Thyroid gland (tissue), 4 donors: ENCODE data around the gene NME7. TPM values are rescaled to one million over a fixed set of nuclear protein-coding genes. Genes with fewer than 3 reads are reported as not detected.

Source experiments
- DNase-seq, 2 donors: peaks; one replicate each; pipeline ENCODE4 v3.0.0-alpha.2; 2019
- H3K27ac ChIP-seq, 3 donors: fragments of 200-600 bp; sonication (generic); 1 replicate in 2 of 3; 2 replicates in 1 of 3; pipeline ENCODE4 v1.5.1; 2016 to 2019; ENCODE audit warnings: mild to moderate bottlenecking in 1 of 3, moderate library complexity in 1 of 3
- H3K27me3 ChIP-seq: fragments of 200-600 bp; sonication (generic); one replicate; pipeline ENCODE4 v1.5.1; 2019
- H3K36me3 ChIP-seq, 2 donors: fragments of 200-600 bp; sonication (generic); one replicate each; pipeline ENCODE4 v1.5.1; 2016 to 2019
- H3K4me1 ChIP-seq, 2 donors: fragments of 200-600 bp; sonication (generic); one replicate each; pipeline ENCODE4 v1.5.1; 2017 to 2019
- H3K4me3 ChIP-seq, 3 donors: fragments of 200-600 bp; sonication (generic); replicated peaks in 1 of 3; 1 replicate in 2 of 3; 2 replicates in 1 of 3; pipeline ENCODE4 v1.5.1; 2016; ENCODE audit warnings: mild to moderate bottlenecking in 1 of 3
- H3K9me3 ChIP-seq: fragments of 200-600 bp; sonication (generic); one replicate; pipeline ENCODE4 v1.5.1; 2017
- POLR2A ChIP-seq, 2 donors: fragments of 450-650 bp; IDR thresholded peaks; one replicate each; pipeline ENCODE4 v1.6.1; 2017; ENCODE audit warnings: antibody characterized with exemption in 2 of 2, mild to moderate bottlenecking in 2 of 2, moderate library complexity in 1 of 2
- WGBS, 2 donors: methylation state at CpG; one replicate each; pipeline ENCODE4 v1.1.5; 2017; 5-methylcytosine and 5-hydroxymethylcytosine counted together
- intact Hi-C: fragments of 100-400 bp; cut with DNase I; formaldehyde crosslinking; loops from one replicate; pipeline ENCODE4 v1.15.1; 2023
- total RNA-seq, 4 donors: library from RNA; depleted of rRNA; stranded (reverse); fragments of >200 nt; gene quantifications; one replicate each; pipeline ENCODE4 v1.2.3, GENCODE V29; 2016
- TF ChIP-seq, protein P1 (sequence below), 6 experiments: fragments of 200-600 bp in 3 of 6; fragments of 450-650 bp in 3 of 6; sonication (generic) in 3 of 6; IDR thresholded peaks; one replicate each; pipeline ENCODE4 v1.5.1; 2016 to 2019; ENCODE audit warnings: antibody characterized with exemption in 6 of 6, mild to moderate bottlenecking in 2 of 6, inconsistent platforms in 1 of 6, moderate library complexity in 1 of 6

The NME7 gene
- total RNA-seq, 4 donors from 2014 or later = 26.3 to 44.9 (median 36.4) TPM

DNA sequence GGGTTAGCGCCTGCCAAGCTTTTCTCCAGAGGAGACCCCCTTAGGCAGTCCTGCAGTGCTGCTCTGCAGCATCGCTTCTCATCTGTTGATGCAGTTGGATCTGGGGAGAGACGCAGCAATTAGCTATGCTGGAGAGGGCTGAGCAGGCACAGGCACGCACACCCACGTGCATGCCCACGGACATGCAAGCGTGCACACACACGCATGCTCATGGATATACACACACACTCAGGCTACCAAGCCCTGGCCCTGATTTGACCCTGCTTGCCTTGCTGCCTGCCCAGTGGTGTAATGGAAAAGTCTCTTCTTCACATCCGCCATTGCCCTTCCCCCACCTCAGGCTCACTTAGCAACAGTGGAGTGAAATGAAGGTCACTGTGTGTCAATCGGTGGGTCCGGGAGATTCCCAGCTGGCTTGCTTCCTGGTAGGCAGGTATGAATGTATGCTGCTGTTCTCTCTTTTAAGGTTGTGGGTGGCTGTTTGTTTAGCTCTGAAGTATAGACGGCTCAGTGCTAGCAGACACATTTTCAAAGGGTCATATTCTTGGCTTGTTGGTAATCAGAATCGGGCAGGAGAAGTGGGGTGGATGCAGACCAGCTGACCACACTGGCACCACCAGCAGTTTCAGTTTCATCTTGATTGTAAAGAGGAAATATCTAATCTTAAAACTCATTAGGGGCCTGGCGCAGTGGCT lies 251.6 kb downstream of the NME7 start:
- Histone ChIP-seq H3K9me3 (no peaks in the 10 kb centered on the region), H3K4me1 (peaks cover 54 to 83% of the 10 kb centered on the region in 2 donors), H3K4me3 (no peak overlapping the region), H3K27ac (peak overlapping the region; percentile 34 to 92 (median 68)), H3K36me3 (peaks cover 25 to 40% of the 10 kb centered on the region in 2 donors), H3K27me3 (no peaks in the 10 kb centered on the region)
- intact Hi-C loops = no loop called here
- WGBS, 2 donors = 51 to 52% methylated on average over 8 to 14 of the region's 14 CpGs
- TF ChIP-seq POLR2A (IDR thresholded peaks at IDR 0.05) = peak in 1 of 2 donors; percentile 7
- TF ChIP-seq, protein P1, sequence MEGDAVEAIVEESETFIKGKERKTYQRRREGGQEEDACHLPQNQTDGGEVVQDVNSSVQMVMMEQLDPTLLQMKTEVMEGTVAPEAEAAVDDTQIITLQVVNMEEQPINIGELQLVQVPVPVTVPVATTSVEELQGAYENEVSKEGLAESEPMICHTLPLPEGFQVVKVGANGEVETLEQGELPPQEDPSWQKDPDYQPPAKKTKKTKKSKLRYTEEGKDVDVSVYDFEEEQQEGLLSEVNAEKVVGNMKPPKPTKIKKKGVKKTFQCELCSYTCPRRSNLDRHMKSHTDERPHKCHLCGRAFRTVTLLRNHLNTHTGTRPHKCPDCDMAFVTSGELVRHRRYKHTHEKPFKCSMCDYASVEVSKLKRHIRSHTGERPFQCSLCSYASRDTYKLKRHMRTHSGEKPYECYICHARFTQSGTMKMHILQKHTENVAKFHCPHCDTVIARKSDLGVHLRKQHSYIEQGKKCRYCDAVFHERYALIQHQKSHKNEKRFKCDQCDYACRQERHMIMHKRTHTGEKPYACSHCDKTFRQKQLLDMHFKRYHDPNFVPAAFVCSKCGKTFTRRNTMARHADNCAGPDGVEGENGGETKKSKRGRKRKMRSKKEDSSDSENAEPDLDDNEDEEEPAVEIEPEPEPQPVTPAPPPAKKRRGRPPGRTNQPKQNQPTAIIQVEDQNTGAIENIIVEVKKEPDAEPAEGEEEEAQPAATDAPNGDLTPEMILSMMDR (IDR thresholded peaks at IDR 0.05) = no peak
- DNase-seq = peak; percentile 62 to 70

DNA sequence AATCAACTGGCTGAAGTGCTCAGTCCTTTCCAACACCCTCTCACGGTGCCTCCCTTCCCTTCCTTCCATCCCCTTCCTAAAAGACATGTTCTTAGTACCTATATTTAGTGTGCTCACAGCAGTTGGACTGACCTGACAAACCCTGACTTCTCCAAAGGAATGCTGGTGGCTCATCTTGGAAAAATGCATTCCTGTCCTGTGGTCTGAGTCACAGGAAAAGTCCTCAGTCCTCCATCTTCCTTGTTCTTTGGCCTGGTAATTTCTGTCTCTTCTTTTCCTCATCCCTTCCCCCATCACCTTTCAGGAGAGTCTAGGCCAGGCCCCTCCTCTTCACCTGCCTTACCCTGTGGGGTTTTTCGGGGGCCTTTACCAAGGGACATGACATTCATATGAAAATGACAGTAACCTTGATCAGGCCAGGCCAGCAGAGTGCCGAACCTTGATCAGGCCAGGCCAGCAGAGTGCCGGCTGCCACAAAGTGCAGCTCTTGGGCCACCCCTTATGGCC lies 253.9 kb downstream of the NME7 start:
- Histone ChIP-seq H3K36me3 (peaks cover 25 to 40% of the 10 kb centered on the region in 2 donors), H3K4me1 (peaks cover 52 to 63% of the 10 kb centered on the region in 2 donors), H3K4me3 (no peak overlapping the region), H3K9me3 (no peaks in the 10 kb centered on the region), H3K27ac (peak overlapping the region; percentile 15 to 100 (median 97)), H3K27me3 (no peaks in the 10 kb centered on the region)
- 75 to 81% methylated on average over 4 of the region's 4 CpGs for WGBS, 2 donors
- intact Hi-C loops = no loop called here
- no peak for DNase-seq
- no peak for TF ChIP-seq POLR2A (IDR thresholded peaks at IDR 0.05)
- TF ChIP-seq, protein P1 (IDR thresholded peaks at IDR 0.05) = no peak

DNA sequence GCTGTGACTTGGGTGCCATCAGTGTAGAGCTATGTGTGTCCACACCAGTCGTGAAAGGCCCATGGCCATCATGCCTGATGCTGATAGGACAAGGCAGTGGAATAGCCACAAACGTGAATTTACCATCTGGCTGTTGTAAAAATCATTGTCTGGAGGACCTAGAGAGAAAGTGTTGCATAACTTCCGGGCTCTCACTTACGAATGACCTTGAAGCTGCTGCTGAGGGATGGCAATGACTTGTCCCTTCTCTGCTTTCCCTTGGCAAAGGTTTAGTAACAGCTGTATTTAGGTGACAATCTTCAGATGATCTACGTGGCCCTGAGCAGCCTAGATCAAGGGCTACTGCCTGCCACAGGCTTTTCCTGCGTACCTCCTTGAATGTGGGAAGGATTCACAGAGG lies 255.4 kb downstream of the NME7 start:
- TF ChIP-seq, protein P1 (IDR thresholded peaks at IDR 0.05) = no peak
- TF ChIP-seq POLR2A (IDR thresholded peaks at IDR 0.05) = peak in 1 of 2 donors; percentile 8
- H3K27ac ChIP-seq = peak overlapping the region; percentile 56 to 100 (median 97)
- peaks cover 49 to 51% of the 10 kb centered on the region in 2 donors for H3K4me1 ChIP-seq
- H3K4me3 ChIP-seq = no peak overlapping the region
- H3K27me3 ChIP-seq = no peaks in the 10 kb centered on the region
- intact Hi-C loops = no loop called here
- WGBS, 2 donors = 55% methylated on average over 6 of the region's 6 CpGs
- no peaks in the 10 kb centered on the region for H3K9me3 ChIP-seq
- peaks cover 31 to 37% of the 10 kb centered on the region in 2 donors for H3K36me3 ChIP-seq
- no peak for DNase-seq

DNA sequence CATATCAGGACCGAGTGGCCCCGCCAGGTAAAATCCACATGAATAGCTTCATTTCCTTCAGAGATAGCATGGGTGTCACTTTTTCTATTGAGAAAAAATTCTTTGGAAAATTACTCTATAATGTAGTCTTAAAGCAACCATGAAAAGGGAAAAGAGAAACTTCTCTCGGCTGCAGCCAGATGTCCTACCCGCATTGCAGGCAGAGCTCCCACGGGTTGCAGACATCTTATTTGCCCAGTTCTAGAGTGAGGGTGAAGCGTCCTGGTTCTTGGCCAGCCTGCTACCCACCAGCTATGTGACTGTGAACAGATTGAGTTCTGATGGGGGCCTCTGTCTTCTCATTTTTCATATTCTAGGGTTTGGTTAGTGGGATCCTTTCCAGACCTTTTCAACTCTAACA lies 256.1 kb downstream of the NME7 start:
- intact Hi-C loops = no loop called here

More for the DNA sequence above, 256.1 kb downstream of the NME7 start:
- no peaks in the 10 kb centered on the region for H3K27me3 ChIP-seq
- H3K9me3 ChIP-seq = no peaks in the 10 kb centered on the region
- H3K4me1 ChIP-seq = peaks cover 42 to 43% of the 10 kb centered on the region in 2 donors
- H3K36me3 ChIP-seq = peaks cover 31 to 34% of the 10 kb centered on the region in 2 donors
- H3K4me3 ChIP-seq = no peak overlapping the region
- TF ChIP-seq, protein P1 (IDR thresholded peaks at IDR 0.05) = no peak
- TF ChIP-seq POLR2A (IDR thresholded peaks at IDR 0.05) = no peak
- H3K27ac ChIP-seq = peak overlapping the region; percentile 56 to 100 (median 97)
- 65 to 68% methylated on average over 6 of the region's 6 CpGs for WGBS, 2 donors
- no peak for DNase-seq
